Choroid plexus epithelial cell (primary cell): ENCODE results near the gene MTARC1.

ENCODE experiments used
- DNase-seq: peaks from one replicate; pipeline ENCODE4 v3.0.0-alpha.2; 2010; ENCODE audit warnings: low read depth
- H3K4me3 ChIP-seq: 2 replicates; pipeline ENCODE4 v1.5.1; 2011; ENCODE audit warnings: low read depth, mild to moderate bottlenecking, control low read depth, low read length, moderate library complexity
- CTCF ChIP-seq: conservative IDR thresholded peaks from 2 replicates; pipeline ENCODE4 v1.5.1; 2011; ENCODE audit warnings: low read depth, mild to moderate bottlenecking, control low read depth, inconsistent platforms, low read length, moderate library complexity

The MTARC1 gene

GRCh38 chr1:220815409-220815808, 28.7 kb downstream of the MTARC1 start:
- no peak overlapping the region for H3K4me3 ChIP-seq
- no peak for DNase-seq
- TF ChIP-seq CTCF: no peak

GRCh38 chr1:220817907-220818306, 31.2 kb downstream of the MTARC1 start:
- DNase-seq: no peak
- no peak for TF ChIP-seq CTCF
- no peak overlapping the region for H3K4me3 ChIP-seq

- no peak for DNase-seq
- TF ChIP-seq CTCF: no peak
- no peak overlapping the region for H3K4me3 ChIP-seq
These were observed 31.9 kb downstream of the MTARC1 start for GRCh38 chr1:220818421-220819173.

- no peak for DNase-seq
- TF ChIP-seq CTCF: no peak
These were observed 32.8 kb downstream of the MTARC1 start for GRCh38 chr1:220819467-220820026.

GRCh38 chr1:220824031-220824989, 37.6 kb downstream of the MTARC1 start:
- no peak for DNase-seq
- H3K4me3 ChIP-seq: no peak overlapping the region
- no peak for TF ChIP-seq CTCF

More at GRCh38 chr1:220819467-220820026, 32.8 kb downstream of the MTARC1 start:
- H3K4me3 ChIP-seq: no peak overlapping the region

- DNase-seq: no peak
- H3K4me3 ChIP-seq: no peak overlapping the region
- TF ChIP-seq CTCF: no peak
These were observed 39.3 kb downstream of the MTARC1 start for GRCh38 chr1:220825819-220826551.
